Smooth muscle cell (in vitro differentiated cells): ENCODE data around the gene CMTM3. TPM values are rescaled to one million over a fixed set of nuclear protein-coding genes. Genes with fewer than 3 reads are reported as not detected.

ENCODE experiments used
- DNase-seq: peaks from one replicate; lab custom pipeline; 2025; ENCODE audit not compliant: unreplicated experiment; lab: John Stamatoyannopoulos, UW
- H2AFZ ChIP-seq: fragments of 200-600 bp; sonication (generic); 2 replicates; pipeline ENCODE4 v1.6.0; 2016; ENCODE audit warnings: antibody characterized with exemption, low read depth, mild to moderate bottlenecking
- H3F3A ChIP-seq: fragments of 200-600 bp; sonication (generic); 2 replicates; pipeline ENCODE4 v1.6.0; 2017; ENCODE audit warnings: antibody characterized with exemption, low read depth
- H3K27ac ChIP-seq: fragments of 200-600 bp; sonication (generic); 2 replicates; pipeline ENCODE4 v1.5.1; 2016; ENCODE audit warnings: low read depth, mild to moderate bottlenecking
- H3K27me3 ChIP-seq: fragments of 200-600 bp; sonication (generic); 2 replicates; pipeline ENCODE4 v1.6.1; 2016; ENCODE audit warnings: low read depth, mild to moderate bottlenecking
- H3K36me3 ChIP-seq: fragments of 200-600 bp; sonication (generic); 2 replicates; pipeline ENCODE4 v1.5.1; 2016; ENCODE audit warnings: low read depth
- H3K4me1 ChIP-seq: fragments of 200-600 bp; sonication (generic); 2 replicates; pipeline ENCODE4 v1.5.1; 2016; ENCODE audit warnings: low read depth
- H3K4me2 ChIP-seq: fragments of 200-600 bp; sonication (generic); 2 replicates; pipeline ENCODE4 v1.6.0; 2016; ENCODE audit warnings: mild to moderate bottlenecking
- H3K4me3 ChIP-seq: fragments of 200-600 bp; sonication (generic); 2 replicates; pipeline ENCODE4 v1.5.1; 2016; ENCODE audit warnings: mild to moderate bottlenecking
- H3K79me2 ChIP-seq: fragments of 200-600 bp; sonication (generic); 2 replicates; pipeline ENCODE4 v1.6.0; 2016; ENCODE audit warnings: low read depth, mild to moderate bottlenecking
- H3K9ac ChIP-seq: fragments of 200-600 bp; sonication (generic); 2 replicates; pipeline ENCODE4 v1.6.0; 2016; ENCODE audit warnings: low read depth
- H3K9me3 ChIP-seq: fragments of 200-600 bp; sonication (generic); replicated peaks from 2 replicates; pipeline ENCODE4 v1.5.1; 2016; ENCODE audit warnings: low read depth
- H4K20me1 ChIP-seq: fragments of 200-600 bp; sonication (generic); 2 replicates; pipeline ENCODE4 v1.6.0; 2016; ENCODE audit warnings: low read depth
- CTCF ChIP-seq: fragments of 200-600 bp; sonication (generic); IDR thresholded peaks from 2 replicates; pipeline ENCODE4 v1.5.1; 2017; ENCODE audit warnings: borderline replicate concordance, mild to moderate bottlenecking, antibody characterized with exemption; ENCODE audit not compliant: insufficient read depth, poor library complexity, severe bottlenecking
- WGBS: methylation state at CpG from one replicate; pipeline ENCODE4 v1.1.7; 2016; ENCODE audit warnings: low lambda C conversion rate; 5-methylcytosine and 5-hydroxymethylcytosine counted together
- polyA plus RNA-seq: library from polyadenylated mRNA; unstranded; fragments of >200 nt; fragmentation: Nextera tagmentation; extraction: Ambion mirVana; gene quantifications from 2 replicates; pipeline ENCODE4 v1.2.1, GENCODE V29; 2016
- total RNA-seq: library from RNA; depleted of rRNA; stranded (reverse); fragments of >200 nt; gene quantifications from 2 replicates; pipeline ENCODE4 v1.2.3, GENCODE V29; 2014

CMTM3 gene
- total and polyA plus RNA-seq, 2 experiments from 2014 or later = 21.8 to 57.8 TPM

GRCh38 chr16:66569827-66570405 lies 34.6 kb upstream of the CMTM3 start:
- no peak for DNase-seq
- Histone ChIP-seq H3K4me1 (peaks cover 11% of the 10 kb centered on the region), H3K79me2 (no peaks in the 10 kb centered on the region), H3K27ac (peak overlapping the region; percentile 79), H3K27me3 (no peaks in the 10 kb centered on the region), H2AFZ (no peak overlapping the region), H3K36me3 (no peaks in the 10 kb centered on the region), H3K9me3 (no peaks in the 10 kb centered on the region), H4K20me1 (no peaks in the 10 kb centered on the region), H3K9ac (no peak overlapping the region), H3F3A (peaks cover 15% of the 10 kb centered on the region), H3K4me2 (peak overlapping the region; percentile 59), H3K4me3 (no peak overlapping the region)
- WGBS = 15% methylated on average over 3 of the region's 3 CpGs
- TF ChIP-seq CTCF = no peak

- TF ChIP-seq CTCF = no peak
- no peak for DNase-seq
- Histone ChIP-seq H3K9me3 (no peaks in the 10 kb centered on the region), H3K27me3 (peaks cover 12% of the 10 kb centered on the region), H3K4me3 (no peak overlapping the region), H4K20me1 (no peaks in the 10 kb centered on the region), H3K4me2 (no peak overlapping the region), H3K79me2 (no peaks in the 10 kb centered on the region), H2AFZ (no peak overlapping the region), H3F3A (peaks cover 15% of the 10 kb centered on the region), H3K36me3 (no peaks in the 10 kb centered on the region), H3K9ac (no peak overlapping the region), H3K4me1 (peaks cover 11% of the 10 kb centered on the region), H3K27ac (no peak overlapping the region)
- WGBS = 82% methylated on average over 2 of the region's 2 CpGs
Observed at GRCh38 chr16:66572356-66572755, 32.1 kb upstream of the CMTM3 start.

GRCh38 chr16:66574081-66574480 lies 30.4 kb upstream of the CMTM3 start:
- H3K4me2 ChIP-seq = no peak overlapping the region
- H3F3A ChIP-seq = peaks cover 15% of the 10 kb centered on the region
- 28% methylated on average over 1 of the region's 1 CpG for WGBS

More at GRCh38 chr16:66574081-66574480, 30.4 kb upstream of the CMTM3 start:
- Histone ChIP-seq H3K4me3 (no peak overlapping the region), H3K9me3 (no peaks in the 10 kb centered on the region), H2AFZ (no peak overlapping the region), H3K79me2 (no peaks in the 10 kb centered on the region), H3K36me3 (no peaks in the 10 kb centered on the region), H3K4me1 (peaks cover 7% of the 10 kb centered on the region), H4K20me1 (no peaks in the 10 kb centered on the region), H3K9ac (no peak overlapping the region), H3K27me3 (peaks cover 29% of the 10 kb centered on the region), H3K27ac (no peak overlapping the region)
- TF ChIP-seq CTCF = no peak
- DNase-seq = no peak
